GM10266 (cell line): ENCODE measurements around the gene GABRB3.

ENCODE experiments used
- DNase-seq: peaks from one replicate; pipeline ENCODE4 v3.0.0; 2012; ENCODE audit errors: extremely low spot score
- CTCF ChIP-seq: IDR thresholded peaks from 2 replicates; pipeline ENCODE4 v1.5.1; 2012; ENCODE audit warnings: mild to moderate bottlenecking, low read depth; ENCODE audit not compliant: control insufficient read depth, insufficient read depth; ENCODE audit errors: missing control alignments

Gene GABRB3

DNA sequence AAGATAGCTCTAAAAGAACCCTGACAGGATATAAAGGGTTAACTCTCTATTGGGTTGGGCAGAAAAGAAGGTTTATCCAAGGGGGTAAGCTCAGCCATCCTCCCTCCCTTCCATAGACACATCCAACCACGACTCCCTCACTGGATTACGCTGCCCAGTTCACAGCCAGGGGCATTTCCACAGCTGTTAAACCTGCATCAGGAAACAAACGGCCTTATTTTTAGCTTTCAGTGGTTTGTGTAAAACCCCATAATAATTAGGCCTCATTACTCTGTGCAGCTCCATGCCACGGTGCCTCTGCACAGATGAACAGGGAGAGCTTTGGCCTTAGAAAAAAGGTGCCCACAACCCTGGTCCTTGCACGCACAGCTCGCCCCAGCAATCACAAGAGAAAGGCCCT, 110.6 kb downstream of the GABRB3 start:
- no peak for DNase-seq
- TF ChIP-seq CTCF: no peak

GRCh38 chr15:26661748-26662147, 111.1 kb downstream of the GABRB3 start:
- no peak for DNase-seq
- no peak for TF ChIP-seq CTCF

GRCh38 chr15:26661107-26661506, 111.8 kb downstream of the GABRB3 start:
- DNase-seq: no peak
- TF ChIP-seq CTCF: no peak

DNA sequence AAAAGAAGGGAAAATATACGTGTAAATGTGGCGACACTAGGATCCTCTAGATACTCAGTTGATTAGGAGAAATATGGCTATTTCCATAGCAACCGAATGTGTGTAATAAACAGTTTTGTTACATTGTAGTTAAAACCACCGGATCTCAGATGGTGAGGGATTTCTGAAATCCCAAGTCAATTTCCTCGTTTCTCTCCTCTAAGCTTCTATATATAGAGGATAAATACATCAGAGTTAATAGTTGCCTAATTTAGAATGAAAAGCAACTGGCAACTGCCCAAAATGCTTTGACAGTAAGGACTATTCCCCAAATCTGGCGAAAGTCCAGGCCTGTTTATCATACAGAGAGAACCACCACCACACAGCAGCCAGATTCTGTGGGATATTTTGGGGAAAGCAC, 112.6 kb downstream of the GABRB3 start:
- no peak for DNase-seq
- TF ChIP-seq CTCF: no peak

DNA sequence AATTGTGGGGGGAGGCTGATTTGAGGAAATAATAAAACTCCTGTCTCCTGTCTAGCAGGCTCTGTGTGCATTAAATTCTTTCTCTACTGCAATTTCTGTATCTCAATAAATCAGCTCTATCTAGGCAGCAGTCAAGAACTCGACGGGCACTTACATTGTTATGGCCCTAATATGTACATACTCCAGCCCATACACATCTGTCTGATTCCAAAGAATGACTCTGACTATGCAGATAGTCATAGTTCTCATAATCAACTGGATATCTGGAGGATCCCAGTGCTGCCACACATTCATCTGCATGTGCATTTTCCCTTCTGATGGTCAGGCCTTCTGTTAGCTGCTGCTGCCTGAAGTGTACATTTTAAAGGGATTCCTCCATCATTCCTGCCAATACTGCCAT, 114.6 kb downstream of the GABRB3 start:
- no peak for TF ChIP-seq CTCF
- DNase-seq: no peak

DNA sequence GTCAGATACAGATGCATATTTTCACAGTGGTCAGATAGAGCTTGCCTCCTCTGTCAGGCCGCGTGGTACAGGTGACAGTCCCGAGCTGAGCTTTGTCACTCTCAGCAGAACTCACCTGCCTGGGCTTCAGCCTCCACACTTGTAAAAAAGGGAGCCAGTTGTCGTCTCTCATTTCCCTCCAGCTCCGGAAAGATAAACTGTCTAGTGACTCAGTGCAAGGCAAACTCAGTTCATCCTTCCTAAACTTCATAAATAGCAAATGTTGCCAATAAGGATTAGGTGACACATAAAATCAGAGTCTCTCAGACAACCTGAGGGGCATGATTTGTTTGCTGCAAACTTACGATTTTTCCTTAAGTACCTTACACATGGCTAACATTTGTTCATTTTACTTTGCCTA, 116.8 kb downstream of the GABRB3 start:
- no peak for TF ChIP-seq CTCF
- DNase-seq: no peak

- no peak for DNase-seq
- no peak for TF ChIP-seq CTCF
These were observed 121.0 kb downstream of the GABRB3 start for GRCh38 chr15:26651909-26652308.
